ENCODE results near the gene LYPLA2. TPM values are rescaled to one million over a fixed set of nuclear protein-coding genes. Genes with fewer than 3 reads are reported as not detected.
"Not testable (repeated sequence)": the region's sequence is repeated elsewhere in the genome, so short reads cannot be mapped to it uniquely, and the experiment has no call there.

LYPLA2 gene
- total and polyA plus RNA-seq, 2 donors = 47.2 to 57.7 TPM

DNA sequence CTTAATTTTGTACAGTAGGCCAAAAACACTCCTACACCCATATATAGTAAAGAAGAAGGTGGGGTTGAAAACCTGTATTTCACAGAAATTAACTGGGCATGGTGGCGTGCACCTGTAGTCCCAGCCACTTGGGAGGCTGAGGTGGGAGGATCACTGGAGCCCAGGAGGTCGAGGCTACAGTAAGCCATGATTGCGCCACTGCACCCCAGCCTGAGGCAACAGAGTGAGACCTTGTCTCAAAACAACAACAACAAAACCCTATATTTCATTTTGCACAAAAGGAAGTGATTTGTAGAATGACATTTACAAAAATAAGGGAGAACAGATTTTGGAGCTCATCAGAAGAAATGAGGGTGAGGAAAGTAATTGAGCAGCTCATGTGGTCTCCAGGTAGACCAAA is 2.2 kb upstream of the LYPLA2 start:
- no peak for DNase-seq (ENCODE audit: low read depth in 6 of 9, low spot score in 9 of 9)
- no peaks in the 10 kb centered on the region for H3K27me3 ChIP-seq (ENCODE audit: control insufficient read depth in 2 of 2, insufficient read depth in 1 of 2, low read length in 1 of 2)
- H3K9me3 ChIP-seq (ENCODE audit: control insufficient read depth in 2 of 2, insufficient read depth in 1 of 2, low read length in 1 of 2) = peaks cover 0 to 4% of the 10 kb centered on the region in 2 donors
- H3K4me3 ChIP-seq (ENCODE audit: low read length in 2 of 2) = no peak overlapping the region
- H3K36me3 ChIP-seq (ENCODE audit: control insufficient read depth in 2 of 2, insufficient read depth in 2 of 2, low read length in 1 of 2) = peaks cover 27 to 47% of the 10 kb centered on the region in 2 donors
- no peak overlapping the region for H3K27ac ChIP-seq (ENCODE audit: low read depth in 1 of 2, low read length in 1 of 2)
- H3K4me1 ChIP-seq (ENCODE audit: control insufficient read depth in 2 of 2, insufficient read depth in 2 of 2, low read length in 2 of 2) = peaks cover 13 to 27% of the 10 kb centered on the region in 2 donors
- WGBS = 96% methylated on average over 3 of the region's 3 CpGs

DNA sequence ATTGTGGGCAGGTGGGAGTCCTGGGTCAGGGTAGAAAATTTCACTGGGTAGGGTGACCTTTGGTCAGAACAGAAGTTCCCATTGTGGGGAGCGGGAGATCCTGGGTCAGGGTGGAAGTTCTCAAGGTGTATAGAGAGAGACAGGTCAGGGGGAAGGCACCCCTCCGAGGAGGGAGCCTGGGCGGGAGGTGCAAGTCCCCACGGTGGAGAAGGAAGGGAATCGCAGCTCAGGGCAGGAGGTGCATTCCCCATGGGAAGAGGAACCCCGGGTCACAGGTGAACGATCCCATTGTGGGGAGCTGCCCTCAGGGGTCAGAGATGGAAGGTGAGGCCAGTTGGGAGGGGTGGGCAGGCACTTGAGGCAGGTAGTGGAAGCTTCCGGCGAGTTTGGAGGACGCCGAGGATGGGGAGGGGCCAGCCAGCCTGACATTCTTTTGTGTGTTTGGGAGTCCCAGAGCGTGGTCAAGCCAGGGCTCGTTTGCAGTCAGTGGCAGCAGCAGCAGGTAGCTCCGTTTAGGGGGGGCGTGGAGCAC is 637 bp downstream of the LYPLA2 start:
- no peaks in the 10 kb centered on the region for H3K27me3 ChIP-seq (ENCODE audit: control insufficient read depth in 2 of 2, insufficient read depth in 1 of 2, low read length in 1 of 2)
- peak overlapping the region; percentile 83 to 87 for H3K4me3 ChIP-seq (ENCODE audit: low read length in 2 of 2)
- H3K4me1 ChIP-seq (ENCODE audit: control insufficient read depth in 2 of 2, insufficient read depth in 2 of 2, low read length in 2 of 2) = peaks cover 13 to 27% of the 10 kb centered on the region in 2 donors
- WGBS = 3% methylated on average over 15 of the region's 15 CpGs
- peak overlapping the region; percentile 58 to 82 for H3K27ac ChIP-seq (ENCODE audit: low read depth in 1 of 2, low read length in 1 of 2)
- H3K36me3 ChIP-seq (ENCODE audit: control insufficient read depth in 2 of 2, insufficient read depth in 2 of 2, low read length in 1 of 2) = peaks cover 43% of the 10 kb centered on the region in 2 donors
- H3K9me3 ChIP-seq (ENCODE audit: control insufficient read depth in 2 of 2, insufficient read depth in 1 of 2, low read length in 1 of 2) = peaks cover 0 to 4% of the 10 kb centered on the region in 2 donors
- DNase-seq (ENCODE audit: low read depth in 6 of 9, low spot score in 9 of 9) = peak in 2 of 9 donors; percentile 21 to 47

DNA sequence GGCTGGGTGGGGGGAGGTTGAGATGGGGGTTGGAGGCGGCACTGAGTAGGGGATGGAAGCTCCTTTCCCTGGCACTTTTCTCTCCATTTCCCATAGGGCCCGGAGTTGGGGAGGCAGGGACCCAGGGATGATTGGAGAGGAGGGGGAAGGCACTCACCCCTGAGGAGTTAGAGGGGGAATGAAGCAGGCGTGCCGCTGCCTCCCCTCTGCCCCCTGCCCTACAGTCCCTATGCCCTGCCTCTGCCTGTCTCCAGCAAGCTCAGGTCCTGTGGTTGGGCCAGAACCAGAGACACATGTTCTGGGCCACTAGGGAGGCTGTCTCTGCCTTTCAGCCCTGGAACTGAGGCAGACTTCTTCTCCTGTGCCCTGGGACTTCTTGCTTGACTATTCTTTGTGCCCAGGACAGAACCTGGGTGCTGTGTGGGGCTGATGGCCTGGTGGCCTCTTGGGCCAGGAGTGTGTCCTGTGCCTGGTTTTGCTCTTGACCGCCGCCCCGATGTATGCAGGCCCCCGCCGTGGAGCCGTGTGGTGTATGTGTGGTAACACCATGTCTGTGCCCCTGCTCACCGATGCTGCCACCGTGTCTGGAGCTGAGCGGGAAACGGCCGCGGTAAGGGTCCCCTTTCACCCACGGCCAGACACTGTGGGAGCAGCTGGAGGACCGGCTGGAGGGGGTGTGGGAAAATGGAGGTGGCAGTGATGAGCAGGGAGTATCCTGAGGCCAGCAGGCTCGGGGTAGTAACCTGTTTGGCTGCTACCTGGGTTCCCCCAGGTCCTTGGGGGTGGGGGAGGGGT is 1.4 kb downstream of the LYPLA2 start:
- H3K27ac ChIP-seq (ENCODE audit: low read depth in 1 of 2, low read length in 1 of 2) = peak overlapping the region in 1 of 2 donors; percentile 25
- H3K4me3 ChIP-seq (ENCODE audit: low read length in 2 of 2) = peak overlapping the region; percentile 17 to 87
- WGBS = 95% methylated on average over 19 of the region's 19 CpGs
- peaks cover 13 to 27% of the 10 kb centered on the region in 2 donors for H3K4me1 ChIP-seq (ENCODE audit: control insufficient read depth in 2 of 2, insufficient read depth in 2 of 2, low read length in 2 of 2)
- H3K36me3 ChIP-seq (ENCODE audit: control insufficient read depth in 2 of 2, insufficient read depth in 2 of 2, low read length in 1 of 2) = peaks cover 43 to 45% of the 10 kb centered on the region in 2 donors
- peaks cover 0 to 4% of the 10 kb centered on the region in 2 donors for H3K9me3 ChIP-seq (ENCODE audit: control insufficient read depth in 2 of 2, insufficient read depth in 1 of 2, low read length in 1 of 2)
- no peaks in the 10 kb centered on the region for H3K27me3 ChIP-seq (ENCODE audit: control insufficient read depth in 2 of 2, insufficient read depth in 1 of 2, low read length in 1 of 2)
- no peak for DNase-seq (ENCODE audit: low read depth in 6 of 9, low spot score in 9 of 9)

DNA sequence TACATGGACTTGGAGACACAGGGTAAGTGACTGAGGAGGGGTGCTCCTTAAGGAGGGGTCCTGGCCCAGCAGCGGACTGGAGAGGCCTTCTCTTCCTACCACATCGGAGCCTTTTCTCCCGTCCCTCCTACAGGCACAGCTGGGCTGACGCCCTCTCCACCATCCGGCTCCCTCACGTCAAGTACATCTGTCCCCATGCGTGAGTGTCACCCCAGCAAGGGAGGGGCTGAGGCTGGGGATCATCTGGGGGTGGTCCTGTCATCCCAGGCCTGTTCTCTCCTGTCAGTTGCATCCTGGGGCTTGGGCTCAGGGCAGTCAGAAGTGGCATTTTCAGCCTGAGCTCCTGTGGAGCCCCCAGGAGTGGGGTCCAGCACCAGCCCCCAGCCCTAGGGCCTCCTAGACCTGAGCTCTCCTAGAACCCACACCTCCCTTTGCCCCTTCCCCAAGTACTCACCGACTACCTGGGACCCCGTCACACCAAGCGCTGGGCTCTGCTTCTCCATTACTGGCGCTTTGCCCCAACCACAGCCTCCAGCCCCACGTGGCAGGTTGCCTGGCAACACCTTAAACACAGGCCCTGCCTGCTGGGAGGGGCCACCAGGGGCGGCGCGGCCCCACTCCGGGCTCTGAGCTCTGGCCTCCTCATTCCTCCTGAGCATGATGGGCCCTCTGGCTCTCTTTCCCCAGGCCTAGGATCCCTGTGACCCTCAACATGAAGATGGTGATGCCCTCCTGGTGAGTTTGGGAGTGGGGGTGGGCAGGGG is 2.3 kb downstream of the LYPLA2 start:
- WGBS = 81% methylated on average over 16 of the region's 16 CpGs
- H3K4me1 ChIP-seq (ENCODE audit: control insufficient read depth in 2 of 2, insufficient read depth in 2 of 2, low read length in 2 of 2) = peaks cover 13 to 27% of the 10 kb centered on the region in 2 donors
- no peak overlapping the region for H3K27ac ChIP-seq (ENCODE audit: low read depth in 1 of 2, low read length in 1 of 2)
- no peaks in the 10 kb centered on the region for H3K27me3 ChIP-seq (ENCODE audit: control insufficient read depth in 2 of 2, insufficient read depth in 1 of 2, low read length in 1 of 2)
- H3K9me3 ChIP-seq (ENCODE audit: control insufficient read depth in 2 of 2, insufficient read depth in 1 of 2, low read length in 1 of 2) = peaks cover 0 to 4% of the 10 kb centered on the region in 2 donors
- peaks cover 42 to 47% of the 10 kb centered on the region in 2 donors for H3K36me3 ChIP-seq (ENCODE audit: control insufficient read depth in 2 of 2, insufficient read depth in 2 of 2, low read length in 1 of 2)
- no peak overlapping the region for H3K4me3 ChIP-seq (ENCODE audit: low read length in 2 of 2)
- no peak for DNase-seq (ENCODE audit: low read depth in 6 of 9, low spot score in 9 of 9)

DNA sequence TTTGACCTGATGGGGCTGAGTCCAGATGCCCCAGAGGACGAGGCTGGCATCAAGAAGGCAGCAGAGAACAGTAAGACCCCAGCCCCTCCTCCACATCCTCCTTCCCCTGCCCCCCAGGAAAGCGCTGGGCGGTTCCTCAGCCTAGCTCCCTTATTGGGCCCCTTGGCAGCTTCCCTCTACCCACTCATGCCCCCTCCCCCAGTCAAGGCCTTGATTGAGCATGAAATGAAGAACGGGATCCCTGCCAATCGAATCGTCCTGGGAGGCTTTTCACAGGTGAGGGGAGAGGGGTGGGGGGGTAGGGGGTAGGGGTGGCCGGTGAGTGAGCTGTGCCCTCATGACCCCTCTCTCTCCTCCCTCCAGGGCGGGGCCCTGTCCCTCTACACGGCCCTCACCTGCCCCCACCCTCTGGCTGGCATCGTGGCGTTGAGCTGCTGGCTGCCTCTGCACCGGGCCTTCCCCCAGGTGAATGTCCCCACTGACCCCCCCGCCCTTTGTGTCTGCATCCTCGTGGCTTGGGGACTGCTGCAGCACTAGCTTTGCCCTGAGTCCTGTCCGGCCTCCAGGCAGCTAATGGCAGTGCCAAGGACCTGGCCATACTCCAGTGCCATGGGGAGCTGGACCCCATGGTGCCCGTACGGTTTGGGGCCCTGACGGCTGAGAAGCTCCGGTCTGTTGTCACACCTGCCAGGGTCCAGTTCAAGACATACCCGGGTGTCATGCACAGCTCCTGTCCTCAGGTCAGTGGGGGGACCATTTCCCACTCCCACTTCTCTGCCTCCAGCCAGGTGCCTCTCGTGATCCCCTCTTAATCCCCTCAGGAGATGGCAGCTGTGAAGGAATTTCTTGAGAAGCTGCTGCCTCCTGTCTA is 3.2 kb downstream of the LYPLA2 start:
- peaks cover 13 to 28% of the 10 kb centered on the region in 2 donors for H3K4me1 ChIP-seq (ENCODE audit: control insufficient read depth in 2 of 2, insufficient read depth in 2 of 2, low read length in 2 of 2)
- DNase-seq (ENCODE audit: low read depth in 6 of 9, low spot score in 9 of 9) = no peak
- no peak overlapping the region for H3K27ac ChIP-seq (ENCODE audit: low read depth in 1 of 2, low read length in 1 of 2)
- 94% methylated on average over 21 of the region's 21 CpGs for WGBS
- no peaks in the 10 kb centered on the region for H3K27me3 ChIP-seq (ENCODE audit: control insufficient read depth in 2 of 2, insufficient read depth in 1 of 2, low read length in 1 of 2)
- peaks cover 0 to 4% of the 10 kb centered on the region in 2 donors for H3K9me3 ChIP-seq (ENCODE audit: control insufficient read depth in 2 of 2, insufficient read depth in 1 of 2, low read length in 1 of 2)
- no peak overlapping the region for H3K4me3 ChIP-seq (ENCODE audit: low read length in 2 of 2)
- peaks cover 44 to 50% of the 10 kb centered on the region in 2 donors for H3K36me3 ChIP-seq (ENCODE audit: control insufficient read depth in 2 of 2, insufficient read depth in 2 of 2, low read length in 1 of 2)

DNA sequence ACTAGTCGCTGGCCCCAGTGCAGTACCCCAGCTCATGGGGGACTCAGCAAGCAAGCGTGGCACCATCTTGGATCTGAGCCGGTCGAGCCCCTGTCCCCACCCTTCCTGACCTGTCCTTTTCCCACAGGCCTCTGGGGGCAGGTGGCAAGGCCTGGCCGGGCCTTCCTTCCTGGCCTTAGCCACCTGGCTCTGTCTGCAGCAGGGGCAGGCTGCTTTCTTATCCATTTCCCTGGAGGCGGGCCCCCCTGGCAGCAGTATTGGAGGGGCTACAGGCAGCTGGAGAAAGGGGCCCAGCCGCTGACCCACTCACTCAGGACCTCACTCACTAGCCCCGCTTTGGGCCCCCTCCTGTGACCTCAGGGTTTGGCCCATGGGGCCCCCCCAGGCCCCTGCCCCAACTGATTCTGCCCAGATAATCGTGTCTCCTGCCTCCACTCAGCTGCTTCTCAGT is 3.8 kb downstream of the LYPLA2 start:
- H3K27me3 ChIP-seq (ENCODE audit: control insufficient read depth in 2 of 2, insufficient read depth in 1 of 2, low read length in 1 of 2); H3K27ac ChIP-seq (ENCODE audit: low read depth in 1 of 2, low read length in 1 of 2); H3K9me3 ChIP-seq (ENCODE audit: control insufficient read depth in 2 of 2, insufficient read depth in 1 of 2, low read length in 1 of 2); H3K4me3 ChIP-seq (ENCODE audit: low read length in 2 of 2); DNase-seq (ENCODE audit: low read depth in 6 of 9, low spot score in 9 of 9): not testable (repeated sequence)
- H3K36me3 ChIP-seq (ENCODE audit: control insufficient read depth in 2 of 2, insufficient read depth in 2 of 2, low read length in 1 of 2) = peaks cover 42 to 50% of the 10 kb centered on the region in 2 donors
- H3K4me1 ChIP-seq (ENCODE audit: control insufficient read depth in 2 of 2, insufficient read depth in 2 of 2, low read length in 2 of 2) = peaks cover 19 to 34% of the 10 kb centered on the region in 2 donors
- WGBS = 98% methylated on average over 9 of the region's 9 CpGs

DNA sequence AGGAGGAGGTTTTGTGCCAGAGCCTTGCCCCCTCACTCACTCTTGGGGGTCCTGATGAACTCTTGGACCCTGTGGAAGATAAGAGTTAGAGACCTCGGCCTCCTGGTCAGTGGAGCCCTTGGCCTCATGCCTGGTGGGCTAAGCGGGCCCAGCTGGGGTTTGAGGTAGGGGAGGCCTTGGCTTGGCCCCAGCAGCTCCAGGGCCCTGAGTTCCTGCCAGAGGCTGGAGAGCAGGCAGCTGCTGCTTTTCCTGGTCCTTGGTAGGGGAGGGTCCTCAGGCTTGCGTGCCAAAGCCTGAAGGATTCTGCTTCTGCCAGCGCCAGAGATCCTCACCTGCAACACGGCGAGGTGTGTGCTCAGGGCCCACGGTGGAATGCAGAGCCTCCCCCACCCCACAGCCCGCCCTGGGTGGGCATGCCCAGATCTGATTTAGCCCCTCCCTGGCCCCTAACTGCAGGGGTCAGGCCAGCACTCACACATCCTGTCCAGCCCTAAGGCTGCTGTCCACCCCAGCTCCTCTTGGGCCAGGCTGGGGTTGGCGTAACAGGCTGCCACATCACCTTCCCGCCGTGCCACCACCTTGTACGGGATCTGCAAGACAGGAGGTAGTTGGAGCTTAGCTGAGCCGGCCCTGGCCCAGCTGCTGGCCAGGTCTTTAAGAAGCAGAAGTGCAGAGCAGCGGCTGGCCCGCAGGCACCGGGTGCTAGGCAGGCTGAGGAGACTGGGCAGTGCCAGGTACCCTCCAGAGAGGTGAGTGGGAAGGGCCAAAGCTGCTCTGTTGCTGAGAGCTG is 4.9 kb downstream of the LYPLA2 start:
- DNase-seq (ENCODE audit: low read depth in 6 of 9, low spot score in 9 of 9) = no peak
- no peak overlapping the region for H3K4me3 ChIP-seq (ENCODE audit: low read length in 2 of 2)

More for the DNA sequence above, 4.9 kb downstream of the LYPLA2 start:
- WGBS = 94% methylated on average over 16 of the region's 16 CpGs
- Histone ChIP-seq H3K36me3 (ENCODE audit: control insufficient read depth in 2 of 2, insufficient read depth in 2 of 2, low read length in 1 of 2) (peaks cover 42 to 50% of the 10 kb centered on the region in 2 donors), H3K27ac (ENCODE audit: low read depth in 1 of 2, low read length in 1 of 2) (peak overlapping the region in 1 of 2 donors; percentile 37), H3K9me3 (ENCODE audit: control insufficient read depth in 2 of 2, insufficient read depth in 1 of 2, low read length in 1 of 2) (peaks cover 0 to 2% of the 10 kb centered on the region in 2 donors), H3K4me1 (ENCODE audit: control insufficient read depth in 2 of 2, insufficient read depth in 2 of 2, low read length in 2 of 2) (peaks cover 15 to 30% of the 10 kb centered on the region in 2 donors), H3K27me3 (ENCODE audit: control insufficient read depth in 2 of 2, insufficient read depth in 1 of 2, low read length in 1 of 2) (no peaks in the 10 kb centered on the region)
